Body of pancreas (tissue), 4 donors: ENCODE data around the gene PLEKHA7.

Source experiments
- POLR2A ChIP-seq, 3 donors: fragments of 450-650 bp; IDR thresholded peaks; one replicate each; pipeline ENCODE4 v1.6.1; 2016; ENCODE audit warnings: antibody characterized with exemption in 3 of 3, mild to moderate bottlenecking in 2 of 3
- TF ChIP-seq, protein P1 (sequence below), 7 experiments: fragments of 450-650 bp in 4 of 7; fragments of 200-600 bp in 3 of 7; sonication (generic) in 3 of 7; IDR thresholded peaks; one replicate each; pipeline ENCODE4 v1.5.1; 2016 to 2019; ENCODE audit warnings: antibody characterized with exemption in 7 of 7

- TF ChIP-seq, protein P1, sequence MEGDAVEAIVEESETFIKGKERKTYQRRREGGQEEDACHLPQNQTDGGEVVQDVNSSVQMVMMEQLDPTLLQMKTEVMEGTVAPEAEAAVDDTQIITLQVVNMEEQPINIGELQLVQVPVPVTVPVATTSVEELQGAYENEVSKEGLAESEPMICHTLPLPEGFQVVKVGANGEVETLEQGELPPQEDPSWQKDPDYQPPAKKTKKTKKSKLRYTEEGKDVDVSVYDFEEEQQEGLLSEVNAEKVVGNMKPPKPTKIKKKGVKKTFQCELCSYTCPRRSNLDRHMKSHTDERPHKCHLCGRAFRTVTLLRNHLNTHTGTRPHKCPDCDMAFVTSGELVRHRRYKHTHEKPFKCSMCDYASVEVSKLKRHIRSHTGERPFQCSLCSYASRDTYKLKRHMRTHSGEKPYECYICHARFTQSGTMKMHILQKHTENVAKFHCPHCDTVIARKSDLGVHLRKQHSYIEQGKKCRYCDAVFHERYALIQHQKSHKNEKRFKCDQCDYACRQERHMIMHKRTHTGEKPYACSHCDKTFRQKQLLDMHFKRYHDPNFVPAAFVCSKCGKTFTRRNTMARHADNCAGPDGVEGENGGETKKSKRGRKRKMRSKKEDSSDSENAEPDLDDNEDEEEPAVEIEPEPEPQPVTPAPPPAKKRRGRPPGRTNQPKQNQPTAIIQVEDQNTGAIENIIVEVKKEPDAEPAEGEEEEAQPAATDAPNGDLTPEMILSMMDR (IDR thresholded peaks at IDR 0.05), result no peak
- no peak for TF ChIP-seq POLR2A (IDR thresholded peaks at IDR 0.05)
These were observed 234.8 kb downstream of the PLEKHA7 start for GRCh38 chr11:16779436-16779835.
